Keratinocyte (primary cell): ENCODE data around the gene SRPK1.

Experiments used
- CTCF ChIP-seq, 3 experiments: IDR thresholded peaks in 1 of 3; conservative IDR thresholded peaks in 1 of 3; optimal IDR thresholded peaks in 1 of 3; 2 replicates in 2 of 3; 3 replicates in 1 of 3; pipeline versions ENCODE3 to v1.5.1; 2011; ENCODE audit warnings: low read length in 3 of 3, mild to moderate bottlenecking in 3 of 3, moderate library complexity in 2 of 3, control low read depth in 1 of 3, inconsistent platforms in 1 of 3; ENCODE audit not compliant: insufficient read depth in 2 of 3; ENCODE audit errors: extremely low read depth in 1 of 3
- EZH2 ChIP-seq: IDR thresholded peaks from one replicate; pipeline ENCODE4 v1.6.1; 2012; ENCODE audit warnings: inconsistent platforms, mild to moderate bottlenecking, low read length, moderate library complexity

- TF ChIP-seq EZH2: no peak
- TF ChIP-seq CTCF (optimal IDR thresholded peaks at IDR 0.05 in 1 of 3, IDR thresholded peaks at IDR 0.05 in 1 of 3, conservative IDR thresholded peaks at IDR 0.05 in 1 of 3; ENCODE audit: extremely low read depth in 1 of 3, insufficient read depth in 2 of 3, low read length in 3 of 3): no peak
Measured at GRCh38 chr6:35900448-35900847, 20.4 kb downstream of the SRPK1 start.
